SK-N-SH (cell line): ENCODE results near the gene S100A5. TPM values are rescaled to one million over a fixed set of nuclear protein-coding genes. Genes with fewer than 3 reads are reported as not detected.

Experiments
- CTCF ChIA-PET: fragments of 300-600, 350-600 bp; formaldehyde crosslinking; extraction: SDS; loops from one replicate; lab custom pipeline; 2021; lab: Yijun Ruan, JAX
- POLR2A ChIA-PET: fragments of 350-600 bp; sonication (Branson Sonifier 250); formaldehyde crosslinking; extraction: SDS; loops from one replicate; lab custom pipeline; 2020; ENCODE audit warnings: antibody characterized with exemption, inconsistent platforms; lab: Yijun Ruan, JAX
- DNase-seq: peaks from one replicate; pipeline ENCODE4 v3.0.0; 2012
- H2AFZ ChIP-seq: fragments of 200-600 bp; sonication (generic); 2 replicates; pipeline ENCODE4 v1.8.1; 2016; ENCODE audit warnings: antibody characterized with exemption, mild to moderate bottlenecking, low read depth
- H3F3A ChIP-seq: fragments of 200-600 bp; sonication (generic); replicated peaks from 2 replicates; pipeline ENCODE3; 2016; ENCODE audit warnings: antibody characterized with exemption, mild to moderate bottlenecking; ENCODE audit not compliant: insufficient read depth
- H3K27ac ChIP-seq, 2 experiments: fragments of 200-500 bp in 1 of 2; fragments of 200-600 bp in 1 of 2; sonication (Bioruptor generic) in 1 of 2; sonication (generic), shearing (Covaris generic) in 1 of 2; 2 replicates each; pipeline versions ENCODE4 v1.5.1 to v1.6.1; 2014 to 2016; ENCODE audit warnings: low read depth in 2 of 2, inconsistent platforms in 1 of 2, low read length in 1 of 2, mild to moderate bottlenecking in 1 of 2, mixed read lengths in 1 of 2
- H3K27me3 ChIP-seq: fragments of 200-600 bp; sonication (generic), shearing (Covaris generic); 2 replicates; pipeline ENCODE4 v1.6.1; 2016; ENCODE audit warnings: mixed run types; ENCODE audit not compliant: insufficient read depth
- H3K36me3 ChIP-seq, 2 experiments: fragments of 200-500 bp in 1 of 2; fragments of 200-600 bp in 1 of 2; sonication (Bioruptor generic) in 1 of 2; sonication (generic) in 1 of 2; replicated peaks in 1 of 2; 2 replicates each; pipeline versions ENCODE3 to v1.5.1; 2014 to 2016; ENCODE audit warnings: low read length in 1 of 2, mild to moderate bottlenecking in 1 of 2; ENCODE audit not compliant: insufficient read depth in 2 of 2, control insufficient read depth in 1 of 2
- H3K4me1 ChIP-seq, 2 experiments: fragments of 200-500 bp in 1 of 2; fragments of 200-600 bp in 1 of 2; sonication (Bioruptor generic) in 1 of 2; sonication (generic), shearing (Covaris generic) in 1 of 2; 2 replicates each; pipeline versions ENCODE4 v1.5.1 to v1.6.1; 2014 to 2016; ENCODE audit warnings: low read depth in 1 of 2, low read length in 1 of 2, mixed run types in 1 of 2; ENCODE audit not compliant: insufficient read depth in 2 of 2, control insufficient read depth in 1 of 2
- H3K4me2 ChIP-seq: fragments of 200-600 bp; sonication (generic), shearing (Covaris generic); 2 replicates; pipeline ENCODE4 v1.6.1; 2017; ENCODE audit warnings: mixed run types
- H3K4me3 ChIP-seq, 2 experiments: fragments of 200-500 bp in 1 of 2; fragments of 200-600 bp in 1 of 2; sonication (Bioruptor generic) in 1 of 2; sonication (generic), shearing (Covaris generic) in 1 of 2; 2 replicates each; pipeline versions ENCODE4 v1.5.1 to v1.8.1; 2014 to 2016; ENCODE audit warnings: low read depth in 2 of 2, inconsistent platforms in 1 of 2, low read length in 1 of 2, mild to moderate bottlenecking in 1 of 2, mixed read lengths in 1 of 2, moderate library complexity in 1 of 2
- H3K79me2 ChIP-seq: fragments of 200-600 bp; sonication (generic); 2 replicates; pipeline ENCODE4 v1.8.1; 2017; ENCODE audit warnings: mild to moderate bottlenecking; ENCODE audit not compliant: insufficient read depth
- H3K9ac ChIP-seq: fragments of 200-600 bp; sonication (generic); 2 replicates; pipeline ENCODE4 v1.6.1; 2017; ENCODE audit warnings: mixed run types
- H3K9me2 ChIP-seq: fragments of 200-600 bp; sonication (generic); 2 replicates; pipeline ENCODE4 v1.6.1; 2017; ENCODE audit warnings: mixed run types
- H3K9me3 ChIP-seq: fragments of 200-600 bp; sonication (generic); 2 replicates; pipeline ENCODE4 v1.6.1; 2017; ENCODE audit warnings: mixed run types, mild to moderate bottlenecking, moderate library complexity
- H4K20me1 ChIP-seq: fragments of 200-600 bp; sonication (generic); 2 replicates; pipeline ENCODE4 v1.6.1; 2017; ENCODE audit warnings: mild to moderate bottlenecking, mixed run types; ENCODE audit not compliant: insufficient read depth
- CHD2 ChIP-seq: fragments of 150-350 bp; IDR thresholded peaks from 2 replicates; pipeline ENCODE4 v1.6.1; 2018; ENCODE audit warnings: low read length; ENCODE audit not compliant: partially characterized antibody
- EP300 ChIP-seq, 2 experiments: IDR thresholded peaks; 2 replicates each; pipeline versions ENCODE4 v1.4.0 to v1.6.1; 2012; ENCODE audit warnings: borderline replicate concordance in 1 of 2, low read depth in 1 of 2, low read length in 1 of 2
- EZH2phosphoT487 ChIP-seq: fragments of 200-600 bp; sonication (generic); IDR thresholded peaks from 2 replicates; pipeline ENCODE4 v1.6.1; 2017; ENCODE audit warnings: low read depth, mixed run types, mild to moderate bottlenecking, antibody characterized with exemption, moderate library complexity, borderline replicate concordance
- FOXJ3 ChIP-seq: sonication (generic); formaldehyde crosslinking; IDR thresholded peaks from 2 replicates; pipeline ENCODE4 v1.5.1; 2020; ENCODE audit warnings: mild to moderate bottlenecking, missing genetic modification reagents
- GABPA ChIP-seq: IDR thresholded peaks from 2 replicates; pipeline ENCODE4 v1.4.0; 2012; ENCODE audit warnings: low read depth, mild to moderate bottlenecking
- JUND ChIP-seq: IDR thresholded peaks from 2 replicates; pipeline ENCODE4 v1.4.0; 2012
- MXI1 ChIP-seq: IDR thresholded peaks from 2 replicates; pipeline ENCODE4 v1.6.1; 2012; ENCODE audit warnings: mild to moderate bottlenecking, low read depth, low read length, improper control_type of control experiment
- NRF1 ChIP-seq: IDR thresholded peaks from 2 replicates; pipeline ENCODE4 v1.6.1; 2012; ENCODE audit warnings: low read depth, mild to moderate bottlenecking, low read length
- RCOR1 ChIP-seq: fragments of 150-350 bp; IDR thresholded peaks from 2 replicates; pipeline ENCODE4 v1.6.1; 2017; ENCODE audit warnings: antibody characterized with exemption, low read length
- RFX5 ChIP-seq: IDR thresholded peaks from 2 replicates; pipeline ENCODE4 v1.6.1; 2012; ENCODE audit warnings: mild to moderate bottlenecking, improper control_type of control experiment, low read length
- RXRA ChIP-seq: IDR thresholded peaks from 2 replicates; pipeline ENCODE4 v1.4.0; 2012; ENCODE audit warnings: low read depth, mild to moderate bottlenecking, borderline replicate concordance
- TEAD4 ChIP-seq: IDR thresholded peaks from 2 replicates; pipeline ENCODE4 v1.4.0; 2012; ENCODE audit warnings: mild to moderate bottlenecking, borderline replicate concordance; ENCODE audit not compliant: insufficient read depth
- YY1 ChIP-seq: IDR thresholded peaks from 2 replicates; pipeline ENCODE4 v1.4.0; 2012; ENCODE audit warnings: low read depth, mild to moderate bottlenecking
- WGBS: methylation state at CpG from one replicate; pipeline ENCODE4 v1.1.6; 2017; ENCODE audit warnings: low lambda C conversion rate; 5-methylcytosine and 5-hydroxymethylcytosine counted together
- polyA plus RNA-seq, 3 experiments: library from polyadenylated mRNA; depleted of rRNA; stranded (reverse); fragments of >200 nt; gene quantifications; 2 replicates each; pipeline ENCODE4 v1.2.3, GENCODE V29; 2012
- TF ChIP-seq, protein P1 (sequence below): fragments of 200-600 bp; sonication (generic); IDR thresholded peaks from 2 replicates; pipeline ENCODE4 v1.6.1; 2017; ENCODE audit warnings: antibody characterized with exemption, mild to moderate bottlenecking, moderate library complexity
- TF ChIP-seq, protein P2 (sequence below): IDR thresholded peaks from 2 replicates; pipeline ENCODE4 v1.4.0; 2012; ENCODE audit warnings: low read depth, borderline replicate concordance
- TF ChIP-seq, protein P3 (sequence below): IDR thresholded peaks from 2 replicates; pipeline ENCODE4; 2012
- TF ChIP-seq, protein P4 (sequence below): IDR thresholded peaks from 2 replicates; pipeline ENCODE4 v1.6.1; 2012; ENCODE audit warnings: mild to moderate bottlenecking, low read depth, low read length, moderate library complexity
- TF ChIP-seq, protein P5 (sequence below): fragments of 150-350 bp; IDR thresholded peaks from 2 replicates; pipeline ENCODE4 v1.6.1; 2016; ENCODE audit warnings: mild to moderate bottlenecking, low read depth, low read length

S100A5 gene
- polyA plus RNA-seq, 1 of the 3 experiments (the other 2 are of a cell fraction) = 0.15 TPM

DNA sequence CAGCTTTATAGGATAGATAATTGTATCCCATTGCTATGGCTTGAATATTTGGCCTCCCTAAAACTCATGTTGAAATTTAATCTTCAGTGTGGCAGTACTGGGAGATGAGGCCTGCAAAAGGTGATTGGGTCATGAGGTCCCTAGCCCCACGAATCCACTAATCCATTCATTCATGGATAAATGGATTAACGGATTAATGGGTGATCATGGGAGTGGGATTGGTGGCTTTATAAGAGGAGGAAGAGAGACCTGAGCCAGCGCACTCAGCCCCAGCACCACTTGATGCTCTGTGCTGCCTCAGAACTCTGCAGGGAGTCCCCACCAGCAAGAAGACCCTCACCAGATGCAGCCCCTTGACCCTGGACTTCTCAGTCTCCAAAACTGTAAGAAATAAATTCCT, 37.0 kb downstream of the S100A5 start (continued):
- TF ChIP-seq, protein P1, sequence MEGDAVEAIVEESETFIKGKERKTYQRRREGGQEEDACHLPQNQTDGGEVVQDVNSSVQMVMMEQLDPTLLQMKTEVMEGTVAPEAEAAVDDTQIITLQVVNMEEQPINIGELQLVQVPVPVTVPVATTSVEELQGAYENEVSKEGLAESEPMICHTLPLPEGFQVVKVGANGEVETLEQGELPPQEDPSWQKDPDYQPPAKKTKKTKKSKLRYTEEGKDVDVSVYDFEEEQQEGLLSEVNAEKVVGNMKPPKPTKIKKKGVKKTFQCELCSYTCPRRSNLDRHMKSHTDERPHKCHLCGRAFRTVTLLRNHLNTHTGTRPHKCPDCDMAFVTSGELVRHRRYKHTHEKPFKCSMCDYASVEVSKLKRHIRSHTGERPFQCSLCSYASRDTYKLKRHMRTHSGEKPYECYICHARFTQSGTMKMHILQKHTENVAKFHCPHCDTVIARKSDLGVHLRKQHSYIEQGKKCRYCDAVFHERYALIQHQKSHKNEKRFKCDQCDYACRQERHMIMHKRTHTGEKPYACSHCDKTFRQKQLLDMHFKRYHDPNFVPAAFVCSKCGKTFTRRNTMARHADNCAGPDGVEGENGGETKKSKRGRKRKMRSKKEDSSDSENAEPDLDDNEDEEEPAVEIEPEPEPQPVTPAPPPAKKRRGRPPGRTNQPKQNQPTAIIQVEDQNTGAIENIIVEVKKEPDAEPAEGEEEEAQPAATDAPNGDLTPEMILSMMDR = no peak

DNA sequence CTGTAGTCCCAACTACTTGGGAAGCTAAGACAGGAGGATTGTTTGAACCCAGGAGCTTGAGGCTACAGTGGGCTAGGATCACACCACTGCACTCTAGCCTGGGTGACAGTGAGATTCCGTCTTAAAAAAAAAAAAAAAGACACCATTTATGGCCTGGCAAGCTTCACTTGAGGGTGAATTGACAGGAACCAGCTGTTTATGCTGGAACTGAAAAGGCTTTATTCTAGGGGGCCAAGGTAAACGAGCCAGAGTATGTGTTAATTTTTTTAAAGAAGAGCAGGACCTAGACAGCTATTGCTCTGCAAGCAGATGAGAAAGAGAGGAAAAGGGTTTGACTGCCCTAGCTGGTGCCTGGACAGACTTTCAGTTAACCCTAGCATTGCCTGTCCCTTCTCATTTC, 42.0 kb downstream of the S100A5 start:
- H3K36me3 ChIP-seq = no peaks in the 10 kb centered on the region
- WGBS = 15% methylated on average over 2 of the region's 2 CpGs
- no peaks in the 10 kb centered on the region for H3K79me2 ChIP-seq
- TF ChIP-seq RCOR1 (no peak), RFX5 (no peak), CHD2 (no peak), JUND (no peak), NRF1 (no peak), EP300 (IDR thresholded peaks at IDR 0.05; ENCODE audit: borderline replicate concordance in 1 of 2, low read depth in 1 of 2, low read length in 1 of 2) (no peak), RXRA (no peak), GABPA (no peak), MXI1 (no peak), FOXJ3 (CRISPR knock-in tag) (no peak), TEAD4 (no peak), EZH2phosphoT487 (no peak), YY1 (no peak)
- TF ChIP-seq, protein P1 = no peak
- TF ChIP-seq, protein P2, sequence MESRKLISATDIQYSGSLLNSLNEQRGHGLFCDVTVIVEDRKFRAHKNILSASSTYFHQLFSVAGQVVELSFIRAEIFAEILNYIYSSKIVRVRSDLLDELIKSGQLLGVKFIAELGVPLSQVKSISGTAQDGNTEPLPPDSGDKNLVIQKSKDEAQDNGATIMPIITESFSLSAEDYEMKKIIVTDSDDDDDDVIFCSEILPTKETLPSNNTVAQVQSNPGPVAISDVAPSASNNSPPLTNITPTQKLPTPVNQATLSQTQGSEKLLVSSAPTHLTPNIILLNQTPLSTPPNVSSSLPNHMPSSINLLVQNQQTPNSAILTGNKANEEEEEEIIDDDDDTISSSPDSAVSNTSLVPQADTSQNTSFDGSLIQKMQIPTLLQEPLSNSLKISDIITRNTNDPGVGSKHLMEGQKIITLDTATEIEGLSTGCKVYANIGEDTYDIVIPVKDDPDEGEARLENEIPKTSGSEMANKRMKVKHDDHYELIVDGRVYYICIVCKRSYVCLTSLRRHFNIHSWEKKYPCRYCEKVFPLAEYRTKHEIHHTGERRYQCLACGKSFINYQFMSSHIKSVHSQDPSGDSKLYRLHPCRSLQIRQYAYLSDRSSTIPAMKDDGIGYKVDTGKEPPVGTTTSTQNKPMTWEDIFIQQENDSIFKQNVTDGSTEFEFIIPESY = no peak
- TF ChIP-seq, protein P3, sequence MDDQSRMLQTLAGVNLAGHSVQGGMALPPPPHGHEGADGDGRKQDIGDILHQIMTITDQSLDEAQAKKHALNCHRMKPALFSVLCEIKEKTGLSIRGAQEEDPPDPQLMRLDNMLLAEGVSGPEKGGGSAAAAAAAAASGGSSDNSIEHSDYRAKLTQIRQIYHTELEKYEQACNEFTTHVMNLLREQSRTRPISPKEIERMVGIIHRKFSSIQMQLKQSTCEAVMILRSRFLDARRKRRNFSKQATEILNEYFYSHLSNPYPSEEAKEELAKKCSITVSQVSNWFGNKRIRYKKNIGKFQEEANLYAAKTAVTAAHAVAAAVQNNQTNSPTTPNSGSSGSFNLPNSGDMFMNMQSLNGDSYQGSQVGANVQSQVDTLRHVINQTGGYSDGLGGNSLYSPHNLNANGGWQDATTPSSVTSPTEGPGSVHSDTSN = no peak
- TF ChIP-seq, protein P4, sequence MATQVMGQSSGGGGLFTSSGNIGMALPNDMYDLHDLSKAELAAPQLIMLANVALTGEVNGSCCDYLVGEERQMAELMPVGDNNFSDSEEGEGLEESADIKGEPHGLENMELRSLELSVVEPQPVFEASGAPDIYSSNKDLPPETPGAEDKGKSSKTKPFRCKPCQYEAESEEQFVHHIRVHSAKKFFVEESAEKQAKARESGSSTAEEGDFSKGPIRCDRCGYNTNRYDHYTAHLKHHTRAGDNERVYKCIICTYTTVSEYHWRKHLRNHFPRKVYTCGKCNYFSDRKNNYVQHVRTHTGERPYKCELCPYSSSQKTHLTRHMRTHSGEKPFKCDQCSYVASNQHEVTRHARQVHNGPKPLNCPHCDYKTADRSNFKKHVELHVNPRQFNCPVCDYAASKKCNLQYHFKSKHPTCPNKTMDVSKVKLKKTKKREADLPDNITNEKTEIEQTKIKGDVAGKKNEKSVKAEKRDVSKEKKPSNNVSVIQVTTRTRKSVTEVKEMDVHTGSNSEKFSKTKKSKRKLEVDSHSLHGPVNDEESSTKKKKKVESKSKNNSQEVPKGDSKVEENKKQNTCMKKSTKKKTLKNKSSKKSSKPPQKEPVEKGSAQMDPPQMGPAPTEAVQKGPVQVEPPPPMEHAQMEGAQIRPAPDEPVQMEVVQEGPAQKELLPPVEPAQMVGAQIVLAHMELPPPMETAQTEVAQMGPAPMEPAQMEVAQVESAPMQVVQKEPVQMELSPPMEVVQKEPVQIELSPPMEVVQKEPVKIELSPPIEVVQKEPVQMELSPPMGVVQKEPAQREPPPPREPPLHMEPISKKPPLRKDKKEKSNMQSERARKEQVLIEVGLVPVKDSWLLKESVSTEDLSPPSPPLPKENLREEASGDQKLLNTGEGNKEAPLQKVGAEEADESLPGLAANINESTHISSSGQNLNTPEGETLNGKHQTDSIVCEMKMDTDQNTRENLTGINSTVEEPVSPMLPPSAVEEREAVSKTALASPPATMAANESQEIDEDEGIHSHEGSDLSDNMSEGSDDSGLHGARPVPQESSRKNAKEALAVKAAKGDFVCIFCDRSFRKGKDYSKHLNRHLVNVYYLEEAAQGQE = no peak
- TF ChIP-seq, protein P5, sequence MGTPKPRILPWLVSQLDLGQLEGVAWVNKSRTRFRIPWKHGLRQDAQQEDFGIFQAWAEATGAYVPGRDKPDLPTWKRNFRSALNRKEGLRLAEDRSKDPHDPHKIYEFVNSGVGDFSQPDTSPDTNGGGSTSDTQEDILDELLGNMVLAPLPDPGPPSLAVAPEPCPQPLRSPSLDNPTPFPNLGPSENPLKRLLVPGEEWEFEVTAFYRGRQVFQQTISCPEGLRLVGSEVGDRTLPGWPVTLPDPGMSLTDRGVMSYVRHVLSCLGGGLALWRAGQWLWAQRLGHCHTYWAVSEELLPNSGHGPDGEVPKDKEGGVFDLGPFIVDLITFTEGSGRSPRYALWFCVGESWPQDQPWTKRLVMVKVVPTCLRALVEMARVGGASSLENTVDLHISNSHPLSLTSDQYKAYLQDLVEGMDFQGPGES = no peak
- no peaks in the 10 kb centered on the region for H3K9me3 ChIP-seq
- no peak overlapping the region for H2AFZ ChIP-seq
- no peak overlapping the region for H3K27ac ChIP-seq
- H3K9me2 ChIP-seq = no peaks in the 10 kb centered on the region
- DNase-seq = no peak
- POLR2A ChIA-PET = no interaction called here
- peaks cover 3% of the 10 kb centered on the region for H3F3A ChIP-seq
- H3K4me3 ChIP-seq = no peak overlapping the region
- CTCF ChIA-PET = interaction anchor here (0.9 to 6.1 kb wide), 3 partner anchors 12 to 145 kb away, joined by 4 to 76 read pairs (median 4); no protein-coding TSS in a partner anchor
- no peak overlapping the region for H3K9ac ChIP-seq
- H3K4me2 ChIP-seq = no peak overlapping the region
- peaks cover 10% of the 10 kb centered on the region; the same call in 1 of the 2 replicates for H3K27me3 ChIP-seq
- no peaks in the 10 kb centered on the region for H4K20me1 ChIP-seq
- H3K4me1 ChIP-seq = peaks cover 0 to 3% of the 10 kb centered on the region in 2 experiments; a peak in 1 of 4 replicates
